K562 (cell line): ENCODE results near the gene MMP15. TPM values are rescaled to one million over a fixed set of nuclear protein-coding genes. Genes with fewer than 3 reads are reported as not detected.
A peak's percentile ranks its signal among the peaks of the same experiment; 100 is the strongest.

Experiments
- BCL6 ChIP-seq: fragments of 250-450 bp; sonication (Bioruptor Pico); IDR thresholded peaks from 2 replicates; pipeline ENCODE4 v1.4.0; 2020
- CTBP1 ChIP-seq: fragments of 450-650 bp; IDR thresholded peaks from 2 replicates; pipeline ENCODE4 v1.6.1; 2016; ENCODE audit warnings: borderline replicate concordance
- ETV6 ChIP-seq, 3 experiments: fragments of 150-350 bp in 1 of 3; sonication (generic) in 1 of 3; formaldehyde crosslinking in 1 of 3; IDR thresholded peaks; 2 replicates each; pipeline versions ENCODE4 v1.6.1 to v1.8.0; 2014 to 2022; ENCODE audit warnings: borderline replicate concordance in 2 of 3, low read depth in 2 of 3, antibody characterized with exemption in 1 of 3, low read length in 1 of 3, mild to moderate bottlenecking in 1 of 3, missing genetic modification reagents in 1 of 3
- GABPA ChIP-seq: fragments of 200-800 bp; sonication (Bioruptor generic); conservative IDR thresholded peaks from 2 replicates; pipeline ENCODE4 v1.6.1; 2016; ENCODE audit warnings: low read depth, missing genetic modification characterization, missing compliant biosample characterization
- GATAD2B ChIP-seq: fragments of 450-650 bp; IDR thresholded peaks from 2 replicates; pipeline ENCODE4 v1.6.1; 2017; ENCODE audit warnings: mild to moderate bottlenecking, borderline replicate concordance
- IRF2 ChIP-seq: sonication (generic); formaldehyde crosslinking; IDR thresholded peaks from 2 replicates; pipeline ENCODE4 v1.8.1; 2022; ENCODE audit warnings: mild to moderate bottlenecking, missing genetic modification reagents
- JUN ChIP-seq, 2 experiments: sonication (generic) in 1 of 2; formaldehyde crosslinking in 1 of 2; IDR thresholded peaks; 2 replicates each; pipeline versions ENCODE4 v1.6.1 to v1.8.0; 2012 to 2022; ENCODE audit warnings: borderline replicate concordance in 2 of 2, mild to moderate bottlenecking in 2 of 2, improper control_type of control experiment in 1 of 2, low read depth in 1 of 2, low read length in 1 of 2, missing genetic modification reagents in 1 of 2
- KHSRP ChIP-seq: fragments of 450-650 bp; IDR thresholded peaks from 2 replicates; pipeline ENCODE4 v1.6.1; 2017
- MTF1 ChIP-seq: fragments of 250-450 bp; sonication (Bioruptor Pico); IDR thresholded peaks from 2 replicates; pipeline ENCODE4 v1.9.0; 2021; ENCODE audit warnings: moderate library complexity, mild to moderate bottlenecking, inconsistent platforms, borderline replicate concordance
- NEUROD1 ChIP-seq: fragments of 150-350 bp; IDR thresholded peaks from 2 replicates; pipeline ENCODE4 v1.6.1; 2014; ENCODE audit warnings: borderline replicate concordance, low read length, low read depth; ENCODE audit not compliant: partially characterized antibody
- PPARD ChIP-seq: fragments of 250-450 bp; sonication (Bioruptor Pico); IDR thresholded peaks from 2 replicates; pipeline ENCODE4 v1.8.0; 2022; ENCODE audit warnings: inconsistent platforms, mild to moderate bottlenecking, moderate library complexity
- RB1 ChIP-seq: fragments of 450-650 bp; IDR thresholded peaks from 2 replicates; pipeline ENCODE4 v1.6.1; 2017; ENCODE audit warnings: low read depth, mild to moderate bottlenecking
- RCOR1 ChIP-seq, 2 experiments: IDR thresholded peaks; 2 replicates each; pipeline ENCODE4 v1.6.1; 2012; ENCODE audit warnings: low read depth in 2 of 2, low read length in 2 of 2, borderline replicate concordance in 1 of 2, improper control_type of control experiment in 1 of 2
- TAF9B ChIP-seq: fragments of 450-650 bp; IDR thresholded peaks from 2 replicates; pipeline ENCODE4 v1.6.1; 2018; ENCODE audit warnings: mild to moderate bottlenecking; ENCODE audit not compliant: partially characterized antibody
- TARDBP ChIP-seq: fragments of 450-650 bp; IDR thresholded peaks from 2 replicates; pipeline ENCODE4 v1.6.1; 2016
- WHSC1 ChIP-seq: IDR thresholded peaks from one replicate; pipeline ENCODE4 v1.6.1; 2012; ENCODE audit warnings: low read length, control low read depth, inconsistent platforms
- ZEB2 ChIP-seq: fragments of 450-650 bp; IDR thresholded peaks from 2 replicates; pipeline ENCODE4 v1.6.1; 2016
- ZNF146 ChIP-seq: IDR thresholded peaks from one replicate; pipeline ENCODE4 v1.6.1; 2018; ENCODE audit warnings: missing compliant biosample characterization; ENCODE audit not compliant: unreplicated experiment
- ZNF175 ChIP-seq: fragments of 200-800 bp; sonication (Bioruptor generic); IDR thresholded peaks from 2 replicates; pipeline ENCODE4 v1.6.1; 2016; ENCODE audit warnings: low read depth, mild to moderate bottlenecking, missing genetic modification characterization, missing compliant biosample characterization
- ZNF184 ChIP-seq: sonication (generic); formaldehyde crosslinking; IDR thresholded peaks from 2 replicates; pipeline ENCODE4 v1.5.0; 2020; ENCODE audit warnings: missing genetic modification reagents
- ZNF77 ChIP-seq: fragments of 250-450 bp; sonication (Bioruptor Pico); IDR thresholded peaks from 2 replicates; pipeline ENCODE4 v1.5.0; 2020
- ZNF830 ChIP-seq: fragments of 250-450 bp; sonication (Bioruptor Pico); IDR thresholded peaks from 2 replicates; pipeline ENCODE4 v1.5.0; 2021; ENCODE audit warnings: mild to moderate bottlenecking
- polyA plus RNA-seq, 8 experiments: library from polyadenylated mRNA; depleted of rRNA in 4 of 8; stranded (reverse) in 5 of 8; unstranded in 3 of 8; fragments of >200 nt; fragmentation: Nextera tagmentation in 2 of 8; fragmentation: Illumina TruSeq in 1 of 8; extraction: Ambion mirVana in 2 of 8; extraction: Trizol in 1 of 8; gene quantifications; 2 replicates each; pipeline versions ENCODE4 v1.2.1 to v1.2.3, GENCODE V29; 2011 to 2014; ENCODE audit warnings: inconsistent platforms in 1 of 8, missing spikeins in 1 of 8
- total RNA-seq, 7 experiments: library from RNA; depleted of rRNA in 6 of 7; stranded (reverse); fragments of >200 nt in 6 of 7; fragmentation: Illumina TruSeq in 2 of 7; extraction: Trizol in 2 of 7; gene quantifications; 2 replicates each; pipeline versions ENCODE4 v1.2.1 to v1.2.3, GENCODE V29; 2011 to 2021; ENCODE audit warnings: low replicate concordance in 1 of 7
- TF ChIP-seq, protein P1 (sequence below), 2 experiments: fragments of 450-650 bp; conservative IDR thresholded peaks; 2 replicates each; pipeline ENCODE4 v1.6.1; 2017; ENCODE audit warnings: mild to moderate bottlenecking in 2 of 2, moderate library complexity in 2 of 2
- TF ChIP-seq, protein P2 (sequence below), 2 experiments: fragments of 450-650 bp; IDR thresholded peaks; 2 replicates each; pipeline ENCODE4 v1.6.1; 2016

MMP15 gene
- total and polyA plus RNA-seq, 9 of the 15 experiments (the other 6 are each of a cell fraction or from before 2014, with no cell fraction given), result 0.01 to 20.4 (median 5.5) TPM

GRCh38 chr16:58000706-58001676, 24.6 kb upstream of the MMP15 start, which contains the start of gene USB1 (continued):
- TF ChIP-seq, protein P1, sequence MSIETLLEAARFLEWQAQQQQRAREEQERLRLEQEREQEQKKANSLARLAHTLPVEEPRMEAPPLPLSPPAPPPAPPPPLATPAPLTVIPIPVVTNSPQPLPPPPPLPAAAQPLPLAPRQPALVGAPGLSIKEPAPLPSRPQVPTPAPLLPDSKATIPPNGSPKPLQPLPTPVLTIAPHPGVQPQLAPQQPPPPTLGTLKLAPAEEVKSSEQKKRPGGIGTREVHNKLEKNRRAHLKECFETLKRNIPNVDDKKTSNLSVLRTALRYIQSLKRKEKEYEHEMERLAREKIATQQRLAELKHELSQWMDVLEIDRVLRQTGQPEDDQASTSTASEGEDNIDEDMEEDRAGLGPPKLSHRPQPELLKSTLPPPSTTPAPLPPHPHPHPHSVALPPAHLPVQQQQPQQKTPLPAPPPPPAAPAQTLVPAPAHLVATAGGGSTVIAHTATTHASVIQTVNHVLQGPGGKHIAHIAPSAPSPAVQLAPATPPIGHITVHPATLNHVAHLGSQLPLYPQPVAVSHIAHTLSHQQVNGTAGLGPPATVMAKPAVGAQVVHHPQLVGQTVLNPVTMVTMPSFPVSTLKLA (conservative IDR thresholded peaks at IDR 0.05), result peak; percentile 69 to 80
- TF ChIP-seq TAF9B (no peak), ZNF77 (CRISPR knock-in tag) (no peak), GABPA (tag) (peak; percentile 84), ZNF184 (CRISPR knock-in tag) (no peak), ZNF175 (no peak), ZEB2 (peak; percentile 55; the same call in 1 of the 2 replicates), ZNF146 (CRISPR knock-in tag) (no peak), TARDBP (no peak; the same call in 1 of the 2 replicates), KHSRP (no peak), MTF1 (CRISPR knock-in tag) (no peak), IRF2 (CRISPR knock-in tag) (no peak), WHSC1 (no peak), NEUROD1 (peak; percentile 15), ETV6 (IDR thresholded peaks at IDR 0.05; ENCODE audit: borderline replicate concordance in 1 of 2, low read depth in 2 of 2, low read length in 1 of 2) (no peak), ETV6 (CRISPR knock-in tag; IDR thresholded peaks at IDR 0.05; ENCODE audit: borderline replicate concordance) (no peak), RB1 (peak; percentile 77), CTBP1 (peak; percentile 60; the same call in 1 of the 2 replicates), ZNF830 (CRISPR knock-in tag) (0 out of 2 replicates have a peak, but pooled peaks have one; percentile 60), JUN (IDR thresholded peaks at IDR 0.05; ENCODE audit: borderline replicate concordance, low read depth, low read length) (no peak), JUN (CRISPR knock-in tag; IDR thresholded peaks at IDR 0.05; ENCODE audit: borderline replicate concordance) (no peak), PPARD (CRISPR knock-in tag) (no peak), GATAD2B (no peak; the same call in 1 of the 2 replicates), BCL6 (CRISPR knock-in tag) (no peak), RCOR1 (IDR thresholded peaks at IDR 0.05; ENCODE audit: borderline replicate concordance in 1 of 2, low read depth in 2 of 2, low read length in 2 of 2) (peak in 1 of 2 experiments; percentile 33; a peak in 1 of 4 replicates)
- TF ChIP-seq, protein P2, sequence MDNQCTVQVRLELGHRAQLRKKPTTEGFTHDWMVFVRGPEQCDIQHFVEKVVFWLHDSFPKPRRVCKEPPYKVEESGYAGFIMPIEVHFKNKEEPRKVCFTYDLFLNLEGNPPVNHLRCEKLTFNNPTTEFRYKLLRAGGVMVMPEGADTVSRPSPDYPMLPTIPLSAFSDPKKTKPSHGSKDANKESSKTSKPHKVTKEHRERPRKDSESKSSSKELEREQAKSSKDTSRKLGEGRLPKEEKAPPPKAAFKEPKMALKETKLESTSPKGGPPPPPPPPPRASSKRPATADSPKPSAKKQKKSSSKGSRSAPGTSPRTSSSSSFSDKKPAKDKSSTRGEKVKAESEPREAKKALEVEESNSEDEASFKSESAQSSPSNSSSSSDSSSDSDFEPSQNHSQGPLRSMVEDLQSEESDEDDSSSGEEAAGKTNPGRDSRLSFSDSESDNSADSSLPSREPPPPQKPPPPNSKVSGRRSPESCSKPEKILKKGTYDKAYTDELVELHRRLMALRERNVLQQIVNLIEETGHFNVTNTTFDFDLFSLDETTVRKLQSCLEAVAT (IDR thresholded peaks at IDR 0.05), result no peak
